NT2/D1 (cell line): ENCODE results near the gene CDCA3.

Source experiments
- SUZ12 ChIP-seq: IDR thresholded peaks from 2 replicates; pipeline ENCODE4 v1.6.1; 2011; ENCODE audit not compliant: insufficient read length, insufficient read depth; ENCODE audit errors: extremely low read depth
- YY1 ChIP-seq: IDR thresholded peaks from 2 replicates; pipeline ENCODE4 v1.6.1; 2011; ENCODE audit not compliant: insufficient read length, insufficient read depth
- ZNF274 ChIP-seq: IDR thresholded peaks from 2 replicates; pipeline ENCODE4 v1.6.1; 2011; ENCODE audit warnings: mild to moderate bottlenecking, low read depth, low read length

DNA sequence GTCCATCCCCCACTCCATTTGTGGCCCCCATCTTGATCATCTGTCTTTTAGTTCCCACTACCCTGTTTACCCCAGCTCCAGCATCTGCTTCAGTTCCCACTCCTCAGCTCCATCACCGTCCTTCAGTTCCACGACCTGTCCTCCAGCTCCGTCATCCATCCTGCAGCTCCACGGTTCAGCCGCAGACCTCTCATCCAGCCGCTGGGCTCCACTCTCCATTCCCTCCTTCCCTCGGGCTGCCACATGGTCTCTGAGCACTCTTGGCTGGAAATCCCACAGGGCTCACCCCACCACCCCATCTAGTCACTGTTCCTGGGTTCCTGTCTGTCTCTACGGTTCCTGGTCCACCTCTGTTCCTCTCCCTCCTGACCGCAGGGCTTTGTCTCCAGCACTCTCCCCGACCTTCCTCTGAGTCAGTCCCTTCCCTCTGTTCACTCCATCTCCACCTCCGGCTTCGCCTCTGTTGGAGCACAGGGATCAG is 26.1 kb downstream of the CDCA3 start:
- no peak for TF ChIP-seq SUZ12
- TF ChIP-seq ZNF274: no peak
- TF ChIP-seq YY1: no peak
